ENCODE data around the gene TSSC4.

Gene TSSC4

DNA sequence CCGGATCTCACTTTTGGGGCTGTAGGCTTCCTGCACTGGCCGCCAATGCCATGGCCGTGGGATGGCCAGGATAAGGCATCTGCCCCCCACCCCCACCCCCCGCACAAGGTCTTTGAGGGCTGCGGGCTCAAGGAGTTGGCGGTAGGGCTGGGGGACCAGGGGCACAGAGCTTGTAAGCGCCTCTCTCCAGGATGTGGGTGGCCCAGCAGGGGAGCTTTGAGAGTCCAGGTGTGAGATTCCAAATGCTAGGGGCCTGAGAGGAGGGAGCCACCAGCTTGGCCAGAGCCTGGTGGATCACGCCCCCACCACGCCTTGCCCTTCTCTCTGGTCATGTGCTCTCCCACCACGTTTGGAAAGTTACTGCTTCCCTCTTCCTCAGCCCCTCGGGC lies 18.4 kb upstream of the TSSC4 start:
- DNase-seq (ENCODE audit: low read depth), result no peak

DNA sequence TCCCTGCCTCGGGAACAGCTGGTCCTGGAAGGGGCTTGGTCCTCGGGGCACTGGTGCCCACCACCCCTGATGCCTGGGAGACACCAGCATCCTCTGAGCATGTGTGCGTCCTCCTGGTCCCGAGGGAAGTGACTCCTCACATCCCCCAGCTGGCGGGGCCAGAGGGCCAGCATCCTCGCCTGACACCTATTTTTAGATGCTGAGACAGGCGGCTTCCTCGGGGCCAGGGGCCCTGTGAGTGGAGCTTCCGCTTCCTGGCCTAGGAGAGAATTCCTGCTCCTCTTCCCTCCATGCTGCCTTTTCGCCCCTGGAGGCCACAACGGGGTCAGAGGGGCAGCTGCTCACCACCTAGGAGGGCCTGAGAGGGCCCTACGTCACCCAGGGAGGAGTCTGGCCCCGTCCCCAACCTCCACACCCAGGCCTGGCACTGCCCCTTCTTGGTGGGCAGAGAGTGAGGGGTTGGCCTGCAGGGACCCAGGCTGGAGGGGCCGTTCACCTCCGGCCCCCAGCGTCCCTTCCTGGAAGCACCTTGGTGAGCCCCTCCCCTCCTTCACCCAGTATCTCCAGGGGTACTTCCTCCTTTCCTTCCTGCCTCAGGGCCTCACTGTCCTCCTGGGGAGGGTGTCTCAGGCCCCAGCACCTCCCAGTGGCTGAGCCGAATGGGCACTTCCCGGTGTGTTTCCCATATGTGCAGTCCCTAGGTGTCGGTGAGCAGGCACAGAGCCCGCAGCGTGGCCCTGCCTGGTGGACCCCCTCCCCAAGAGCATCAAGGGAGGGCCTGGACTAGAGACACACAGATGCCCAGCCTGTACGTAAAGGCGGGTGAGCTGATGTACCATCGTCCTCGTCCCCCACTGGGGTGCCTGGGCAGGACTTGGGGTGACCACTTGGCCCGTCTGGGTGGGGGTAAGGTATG lies 17.4 kb upstream of the TSSC4 start:
- DNase-seq (ENCODE audit: low read depth), result no peak
- no peak overlapping the region for H3K4me3 ChIP-seq (ENCODE audit: low read depth, low read length)
- TF ChIP-seq, protein P1, sequence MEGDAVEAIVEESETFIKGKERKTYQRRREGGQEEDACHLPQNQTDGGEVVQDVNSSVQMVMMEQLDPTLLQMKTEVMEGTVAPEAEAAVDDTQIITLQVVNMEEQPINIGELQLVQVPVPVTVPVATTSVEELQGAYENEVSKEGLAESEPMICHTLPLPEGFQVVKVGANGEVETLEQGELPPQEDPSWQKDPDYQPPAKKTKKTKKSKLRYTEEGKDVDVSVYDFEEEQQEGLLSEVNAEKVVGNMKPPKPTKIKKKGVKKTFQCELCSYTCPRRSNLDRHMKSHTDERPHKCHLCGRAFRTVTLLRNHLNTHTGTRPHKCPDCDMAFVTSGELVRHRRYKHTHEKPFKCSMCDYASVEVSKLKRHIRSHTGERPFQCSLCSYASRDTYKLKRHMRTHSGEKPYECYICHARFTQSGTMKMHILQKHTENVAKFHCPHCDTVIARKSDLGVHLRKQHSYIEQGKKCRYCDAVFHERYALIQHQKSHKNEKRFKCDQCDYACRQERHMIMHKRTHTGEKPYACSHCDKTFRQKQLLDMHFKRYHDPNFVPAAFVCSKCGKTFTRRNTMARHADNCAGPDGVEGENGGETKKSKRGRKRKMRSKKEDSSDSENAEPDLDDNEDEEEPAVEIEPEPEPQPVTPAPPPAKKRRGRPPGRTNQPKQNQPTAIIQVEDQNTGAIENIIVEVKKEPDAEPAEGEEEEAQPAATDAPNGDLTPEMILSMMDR (IDR thresholded peaks at IDR 0.05; ENCODE audit: control insufficient read depth, extremely low read depth, insufficient read depth), result no peak

More for the DNA sequence above, 18.4 kb upstream of the TSSC4 start:
- TF ChIP-seq, protein P1 (IDR thresholded peaks at IDR 0.05; ENCODE audit: control insufficient read depth, extremely low read depth, insufficient read depth), result no peak
- no peak overlapping the region for H3K4me3 ChIP-seq (ENCODE audit: low read depth, low read length)

DNA sequence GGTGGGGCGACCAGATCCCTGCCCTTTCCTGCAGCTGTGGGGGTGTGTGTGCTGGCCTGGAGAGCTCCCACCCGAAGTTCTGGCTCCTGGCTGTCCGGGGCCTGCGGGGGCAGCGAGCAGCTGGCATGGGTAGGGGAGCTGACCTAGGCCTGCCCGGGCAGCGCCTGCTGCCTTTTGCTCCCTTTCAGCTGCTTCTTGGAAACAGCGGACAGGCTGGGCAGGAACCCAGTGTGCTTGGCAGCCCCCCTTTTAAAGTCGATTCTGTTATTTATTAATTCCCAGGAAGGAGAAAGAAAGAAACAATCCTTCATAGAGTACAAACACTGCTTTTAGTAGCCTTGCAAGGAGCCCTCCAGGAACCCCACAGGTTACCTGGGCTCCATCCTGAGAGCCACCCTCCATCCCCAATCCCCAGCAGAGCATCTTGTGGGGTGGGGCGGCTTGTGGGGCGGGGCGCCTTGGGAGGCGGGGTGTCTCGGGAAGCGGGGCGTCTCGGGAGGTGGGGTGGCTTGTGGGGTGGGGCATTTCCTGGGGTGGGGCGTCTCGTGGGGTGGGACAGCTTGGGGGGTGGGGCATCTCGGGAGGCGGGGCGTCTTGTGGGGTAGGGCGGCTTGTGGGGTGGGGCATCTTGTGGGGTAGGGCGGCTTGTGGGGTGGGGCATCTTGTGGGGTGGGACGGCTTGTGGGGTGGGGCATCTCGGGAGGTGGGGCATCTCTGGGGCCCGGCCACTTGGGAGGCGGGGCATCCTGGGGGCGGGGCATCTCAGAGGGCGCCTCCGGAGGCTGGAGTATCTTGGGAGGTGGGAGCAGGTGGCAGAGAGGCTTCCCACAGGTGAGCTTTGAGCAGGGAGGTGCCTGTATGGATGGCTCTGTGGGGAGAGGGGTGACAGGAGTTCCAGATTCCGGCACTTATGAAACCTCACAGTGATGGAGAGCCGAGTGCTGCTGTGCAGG lies 16.4 kb upstream of the TSSC4 start:
- TF ChIP-seq, protein P1 (IDR thresholded peaks at IDR 0.05; ENCODE audit: control insufficient read depth, extremely low read depth, insufficient read depth), result no peak
- no peak overlapping the region for H3K4me3 ChIP-seq (ENCODE audit: low read depth, low read length)
- DNase-seq (ENCODE audit: low read depth), result no peak

DNA sequence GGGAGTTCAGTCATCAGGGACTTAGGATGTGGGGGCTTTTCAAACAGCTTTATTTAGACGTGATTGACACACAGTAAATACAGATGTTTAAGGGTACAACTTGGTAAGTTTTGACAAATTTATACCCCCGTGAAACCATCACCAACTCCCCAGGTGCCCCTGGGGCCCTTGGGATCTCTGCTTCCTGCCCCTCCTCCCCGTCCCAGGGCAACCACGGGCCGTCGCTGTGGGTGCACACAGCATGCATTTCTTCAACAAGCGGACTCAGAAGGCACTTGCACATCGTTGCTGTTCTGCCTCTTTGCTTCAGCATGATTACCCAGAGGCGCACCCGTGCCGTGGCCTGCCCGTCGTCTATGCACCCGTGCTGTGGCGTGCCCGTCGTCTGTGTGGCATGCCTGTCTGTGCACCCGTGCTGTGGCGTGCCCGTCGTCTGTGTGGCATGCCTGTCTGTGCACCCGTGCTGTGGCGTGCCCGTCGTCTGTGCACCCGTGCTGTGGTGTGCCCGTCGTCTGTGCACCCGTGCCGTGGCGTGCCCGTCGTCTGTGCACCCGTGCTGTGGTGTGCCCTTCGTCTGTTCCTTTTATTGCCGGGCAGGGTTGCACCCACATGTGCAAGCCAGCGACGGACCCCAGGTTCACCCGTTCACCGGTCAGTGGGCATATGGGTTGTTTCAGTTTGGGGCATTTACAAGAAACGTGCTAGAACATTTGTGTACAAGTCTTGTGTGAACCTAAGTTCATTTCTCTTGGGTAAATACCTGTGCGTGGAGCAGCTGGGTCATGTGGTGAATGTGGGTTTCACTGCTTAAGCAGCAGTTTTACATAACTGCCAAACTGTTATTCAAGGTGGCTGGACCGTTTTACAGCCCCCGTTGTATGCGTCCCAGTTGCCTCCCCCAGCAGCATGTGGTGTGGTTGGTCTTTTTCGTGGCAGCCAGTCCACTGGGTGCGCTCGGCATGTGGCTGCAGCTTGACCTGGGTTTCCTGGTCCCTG lies 15.1 kb upstream of the TSSC4 start:
- H3K4me3 ChIP-seq (ENCODE audit: low read depth, low read length), result no peak overlapping the region
- no peak for DNase-seq (ENCODE audit: low read depth)
- TF ChIP-seq, protein P1 (IDR thresholded peaks at IDR 0.05; ENCODE audit: control insufficient read depth, extremely low read depth, insufficient read depth), result no peak

DNA sequence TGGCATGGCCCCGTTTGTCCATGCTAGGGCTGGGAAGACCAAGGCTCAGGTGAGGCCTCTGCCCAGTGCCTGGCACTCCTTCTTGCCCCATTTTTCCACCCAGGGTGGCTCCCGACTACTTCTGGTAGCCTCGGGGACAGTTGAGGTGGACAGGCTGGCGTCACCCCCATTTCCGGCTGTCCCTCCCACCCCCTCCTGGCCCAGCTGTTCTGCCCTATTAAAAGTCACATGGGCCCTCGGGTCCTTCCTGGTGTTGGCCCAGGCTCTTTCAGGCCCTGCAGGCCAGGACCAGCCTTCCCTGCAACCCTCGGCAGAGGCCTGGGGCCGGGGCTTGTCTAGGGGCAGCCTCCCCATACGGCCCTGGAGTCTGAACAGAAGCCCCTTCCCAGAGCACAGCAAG lies 14.0 kb upstream of the TSSC4 start:
- TF ChIP-seq, protein P1 (IDR thresholded peaks at IDR 0.05; ENCODE audit: control insufficient read depth, extremely low read depth, insufficient read depth), result no peak
- no peak overlapping the region for H3K4me3 ChIP-seq (ENCODE audit: low read depth, low read length)
- DNase-seq (ENCODE audit: low read depth), result no peak
